LoVo (cell line): Measurements from ENCODE around the gene VPS33A.
"Not testable (repeated sequence)": the region's sequence is repeated elsewhere in the genome, so short reads cannot be mapped to it uniquely, and the experiment has no call there.

Experiments used
- DNase-seq: peaks from one replicate; pipeline ENCODE4 v3.0.0-alpha.2; 2016; ENCODE audit warnings: low spot score

Gene VPS33A

DNA sequence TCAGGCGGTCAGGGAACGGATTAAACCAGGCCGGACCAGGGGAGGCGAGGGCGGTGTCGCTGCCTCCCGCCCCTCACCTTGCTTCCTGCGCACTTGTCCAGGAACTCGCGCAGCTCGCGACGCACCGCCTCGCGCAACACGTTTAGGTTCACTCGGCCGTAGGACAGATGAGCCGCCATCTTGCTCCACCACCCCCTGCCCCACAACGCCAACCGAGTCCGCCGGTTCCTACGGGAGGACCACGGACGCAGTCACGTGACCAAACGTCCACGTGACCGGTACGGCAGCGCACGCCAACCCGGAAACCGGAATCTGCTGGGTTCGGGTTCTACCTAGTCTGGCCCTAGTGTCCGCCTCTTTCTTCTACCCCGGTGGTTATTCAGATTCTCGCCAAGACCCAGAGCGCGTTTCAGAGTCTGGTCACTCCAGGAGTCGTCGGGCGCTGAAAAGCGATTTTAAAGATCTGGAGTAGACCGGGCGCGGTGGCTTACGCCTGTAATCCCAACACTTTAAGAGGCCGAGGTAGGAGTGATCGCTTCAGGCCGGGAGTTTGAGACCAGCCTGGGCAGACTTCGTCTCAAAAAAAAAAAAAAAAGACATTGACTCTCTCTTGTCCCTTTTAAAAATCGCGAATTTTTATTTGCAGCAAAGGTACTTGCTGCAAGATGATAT, at the start of gene VPS33A:
Gene VPS33A (minus strand): TSS at position 265 of the 672 bp plus-strand sequence. CDS start 86 bp downstream, at position 179.
- peak; percentile 99 for DNase-seq

DNA sequence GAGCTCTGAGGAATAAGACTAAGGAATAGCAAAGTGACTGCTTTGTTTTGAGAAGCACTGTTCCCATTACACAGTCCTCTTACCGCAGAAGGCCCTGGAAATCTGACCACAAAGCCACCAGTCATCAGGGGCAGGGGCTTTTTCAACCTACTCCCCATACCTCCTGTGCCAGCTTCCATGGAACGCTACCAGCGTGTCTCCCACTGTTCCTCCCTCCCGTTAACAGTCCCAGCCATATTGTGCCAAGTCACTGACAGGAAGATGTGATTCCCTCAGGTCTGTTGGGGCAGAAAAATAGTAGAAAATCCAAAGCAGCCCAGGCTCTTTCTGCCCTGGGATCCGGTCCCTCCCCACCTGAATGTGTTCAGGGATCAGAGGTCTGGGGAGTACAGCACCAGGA, 46.6 kb upstream of the VPS33A start:
- DNase-seq = no peak

DNA sequence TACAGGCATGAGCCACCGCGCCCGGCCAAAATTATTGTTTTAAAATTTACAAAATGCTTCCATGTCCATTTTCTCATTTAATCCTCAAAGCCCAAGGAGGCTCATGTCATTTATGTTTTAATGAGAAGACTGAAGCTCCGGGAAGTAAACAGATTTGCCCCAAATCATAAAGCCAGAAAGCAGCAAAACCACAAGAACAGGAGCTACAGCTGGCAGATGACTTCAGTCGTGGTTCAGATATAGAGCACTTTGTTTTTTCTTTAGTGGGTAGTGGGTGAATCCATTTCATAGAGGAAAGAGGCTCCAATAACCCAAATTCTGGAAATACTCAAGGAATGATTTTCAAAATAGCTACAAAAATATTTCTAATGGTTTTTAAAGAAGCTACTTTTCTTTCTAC, 45.4 kb upstream of the VPS33A start:
- no peak for DNase-seq

DNA sequence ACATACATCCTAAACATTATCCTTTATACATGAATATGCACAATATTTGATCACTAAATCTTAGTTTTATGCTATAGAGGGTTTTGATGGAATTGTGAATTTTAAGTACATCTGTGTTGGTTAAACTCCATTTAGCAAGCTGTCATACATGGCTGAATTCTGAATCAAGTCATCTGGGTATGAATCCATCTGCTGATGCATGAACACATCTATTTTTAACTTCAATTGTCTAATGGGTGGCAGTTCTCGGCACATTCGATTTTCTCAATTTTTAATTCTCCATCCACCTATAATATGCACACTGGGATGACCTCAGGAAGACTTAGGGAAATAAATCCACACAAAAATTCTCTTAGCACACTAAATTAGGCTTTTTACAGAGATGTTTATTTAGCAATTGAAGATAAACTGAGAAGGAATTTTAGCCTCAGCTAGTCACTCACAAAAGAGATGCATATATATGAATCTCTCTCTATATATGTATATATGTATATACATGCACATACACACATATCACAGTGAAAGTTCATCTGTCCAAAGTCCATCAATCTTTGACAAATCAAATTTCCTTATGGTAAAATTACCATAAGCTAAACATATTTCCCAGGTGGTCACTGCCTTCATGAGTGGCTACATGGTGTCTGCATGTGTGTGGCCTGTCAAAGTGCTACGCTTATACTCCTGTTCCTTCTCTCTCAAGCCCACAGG, 44.5 kb upstream of the VPS33A start:
- DNase-seq = no peak

DNA sequence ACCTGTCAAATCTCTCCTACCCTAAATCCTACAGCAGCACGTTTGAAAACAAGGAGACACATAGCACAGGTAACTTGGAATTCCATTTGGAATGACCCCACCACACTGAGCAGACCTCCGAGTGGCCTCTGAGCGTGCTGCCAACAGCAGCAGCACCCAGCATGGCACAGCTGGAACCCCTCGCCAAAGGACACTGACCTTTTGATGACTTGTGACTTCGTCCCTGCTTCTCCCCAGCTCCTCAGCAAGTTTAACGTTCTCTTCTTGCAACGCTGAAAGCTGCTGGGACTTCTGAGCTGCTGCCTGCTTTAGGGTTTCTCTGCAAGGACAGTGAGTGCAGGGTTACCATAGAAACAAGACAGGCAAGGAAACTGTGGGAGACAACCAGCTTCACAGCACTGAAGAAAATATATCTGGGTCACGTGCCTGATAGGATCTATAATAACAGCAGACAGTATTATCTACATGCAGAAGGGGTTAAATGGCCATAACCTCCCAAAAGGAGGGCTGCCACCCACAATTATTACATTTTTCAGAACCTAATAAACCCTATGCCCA, 43.3 kb upstream of the VPS33A start:
- no peak for DNase-seq

DNA sequence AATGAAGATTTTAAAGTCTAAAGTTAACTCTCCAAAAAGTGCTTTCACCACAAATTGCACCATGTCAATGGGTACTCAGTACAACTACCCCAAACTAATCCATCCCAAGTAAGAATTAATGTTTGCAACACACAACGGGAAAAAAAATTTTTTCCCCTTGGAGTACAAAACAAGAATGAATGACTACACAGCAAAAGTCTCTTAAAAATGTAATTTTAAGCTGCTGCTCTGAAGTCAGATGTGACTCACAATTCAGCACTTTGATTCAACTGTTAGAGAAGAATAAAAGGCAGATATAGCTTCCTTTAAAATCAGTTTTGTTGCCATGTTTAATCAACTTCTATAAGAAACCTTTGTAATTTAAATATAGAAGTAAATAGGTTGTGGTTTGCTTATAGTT, 42.5 kb upstream of the VPS33A start:
- DNase-seq = no peak

DNA sequence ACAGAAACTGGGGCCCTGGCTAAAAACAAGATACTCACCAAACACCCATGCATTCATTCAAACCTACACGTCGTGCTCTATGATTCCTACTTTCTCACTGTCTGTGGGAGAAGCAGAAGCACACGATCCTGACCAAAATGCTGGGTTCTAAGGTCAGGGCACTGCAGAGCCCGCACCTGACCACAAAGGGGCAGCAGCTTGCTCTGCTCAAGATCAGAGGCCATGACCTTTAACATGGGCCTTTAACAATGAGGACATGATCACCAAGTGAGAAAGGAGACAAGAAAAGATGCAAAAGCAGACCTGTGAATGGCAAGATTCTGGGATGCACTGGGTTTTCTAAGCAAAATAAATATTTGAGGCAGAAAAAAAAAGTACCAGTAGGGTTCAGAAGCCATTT, 40.1 kb upstream of the VPS33A start:
- DNase-seq = no peak

DNA sequence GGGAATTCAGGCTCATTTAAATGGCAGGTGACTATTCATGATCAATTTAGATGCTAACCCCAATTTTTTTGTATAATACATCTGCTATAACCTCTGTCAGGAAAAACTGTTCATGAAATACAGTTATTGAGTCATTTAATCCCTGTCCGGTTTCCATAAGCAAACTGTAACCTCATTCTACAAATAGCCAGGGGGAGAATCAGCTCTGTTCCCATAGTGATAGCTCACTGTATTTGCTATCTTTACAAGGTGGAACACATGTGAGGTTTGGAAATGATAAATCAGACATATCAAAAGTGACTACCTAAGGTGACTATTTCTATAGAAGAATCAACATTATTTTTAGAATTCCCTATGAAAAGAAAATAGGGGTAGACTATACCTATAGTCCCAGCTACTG, 38.6 kb upstream of the VPS33A start:
- no peak for DNase-seq

DNA sequence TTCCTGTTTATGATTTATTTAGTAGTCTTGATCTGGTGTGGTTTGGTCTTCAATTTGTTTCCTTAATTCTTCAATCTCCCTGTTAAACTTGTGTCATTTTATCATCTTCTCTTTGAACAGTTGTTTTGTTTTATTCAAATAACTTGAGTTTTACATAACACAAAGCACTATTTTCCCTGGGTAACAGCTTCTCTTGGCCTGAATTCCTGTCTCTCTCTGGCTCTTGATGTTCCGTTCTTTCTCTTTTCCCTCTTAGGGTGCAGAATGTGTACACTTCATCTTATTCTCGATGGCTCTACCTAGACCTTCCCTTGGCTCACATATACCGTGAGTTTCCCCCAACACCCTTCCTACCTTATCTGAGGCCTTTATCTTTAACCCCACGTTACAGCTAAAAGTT, 36.8 kb upstream of the VPS33A start:
- DNase-seq = no peak

DNA sequence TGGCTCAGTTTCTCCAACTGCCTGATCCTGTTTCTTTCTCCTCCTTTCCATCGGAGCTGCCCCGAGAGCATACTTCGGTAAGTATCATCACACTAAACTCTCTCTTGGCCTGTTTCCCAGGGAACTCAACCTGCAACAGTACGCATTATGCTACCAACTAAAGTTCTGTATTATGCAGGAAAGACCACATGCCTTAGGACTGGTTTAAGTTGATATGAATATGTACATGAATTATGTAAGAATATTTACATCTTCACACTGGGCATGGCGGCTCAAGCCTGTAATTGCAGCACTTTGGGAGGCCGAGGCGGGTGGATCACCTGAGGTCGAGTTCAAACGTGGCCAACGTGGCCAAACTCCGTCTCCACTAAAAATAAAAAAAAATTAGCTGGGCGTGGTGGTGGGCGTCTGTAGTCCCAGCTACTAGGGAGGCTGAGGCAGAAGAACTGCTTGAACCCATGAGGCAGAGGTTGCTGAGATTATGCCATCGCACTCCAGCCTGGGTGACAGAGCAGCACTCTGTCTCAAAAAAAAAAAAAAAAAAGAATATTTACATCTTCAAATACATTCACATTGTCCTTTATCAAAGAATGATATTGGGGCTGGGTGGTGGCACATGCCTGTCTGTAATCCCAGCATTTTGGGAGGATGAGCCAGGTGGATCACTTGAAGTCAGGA, 31.9 kb upstream of the VPS33A start:
- DNase-seq = no peak

DNA sequence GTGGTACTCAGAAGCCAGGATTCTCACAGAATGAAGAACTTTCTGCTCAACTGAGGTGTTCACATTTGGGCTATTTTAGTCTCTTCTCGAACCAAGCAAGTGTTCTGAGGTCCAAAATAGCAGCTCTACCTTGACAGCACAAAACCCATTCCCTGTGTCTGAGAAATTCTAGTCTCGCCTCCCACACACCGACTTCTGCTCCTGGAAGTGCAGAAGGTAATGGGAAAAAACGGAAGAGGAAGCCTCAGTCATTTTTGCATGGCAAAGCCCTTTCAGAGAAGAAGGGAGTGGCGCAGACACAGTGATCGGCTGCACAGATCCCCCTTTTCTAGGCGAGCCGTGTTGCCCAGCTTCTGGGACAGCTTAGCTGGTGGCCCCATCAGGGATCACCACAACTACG, 31.2 kb upstream of the VPS33A start:
- DNase-seq = no peak

DNA sequence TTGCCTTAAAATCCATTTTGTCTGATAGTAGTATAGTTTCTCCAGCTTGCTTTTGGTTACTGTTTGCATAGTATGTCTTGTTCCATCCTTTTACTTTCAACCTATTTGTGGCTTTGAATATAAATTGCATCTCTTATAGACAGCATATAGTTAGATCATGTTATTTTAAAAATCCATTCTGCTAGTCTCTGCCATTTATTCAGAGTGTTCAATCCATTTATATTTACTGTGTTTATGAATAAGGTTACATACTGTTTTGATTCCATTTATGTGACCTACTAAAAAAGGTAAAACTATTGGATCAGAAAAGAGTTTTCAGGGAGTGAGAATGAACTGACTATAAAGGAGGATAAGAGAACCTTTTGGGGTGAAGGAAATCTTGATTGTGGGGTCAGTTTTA, 29.6 kb upstream of the VPS33A start:
- no peak for DNase-seq

DNA sequence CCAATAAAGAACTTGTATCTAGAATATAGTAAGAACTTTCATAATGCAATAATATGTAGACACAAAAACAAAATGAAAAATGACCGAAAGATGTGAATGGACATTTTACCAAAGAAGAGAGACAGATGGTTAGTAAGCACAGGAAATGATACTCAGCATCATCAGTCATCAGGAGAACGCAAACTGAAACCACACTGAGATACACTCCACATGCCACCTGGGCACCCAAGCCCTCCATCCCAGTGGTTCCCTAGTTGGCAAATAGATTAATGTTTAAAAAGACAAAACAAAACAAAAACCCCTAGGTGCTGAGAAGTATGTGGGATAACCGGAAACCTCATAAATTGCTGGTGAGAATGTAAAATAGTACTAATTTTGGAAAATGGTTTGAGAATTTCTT, 26.8 kb upstream of the VPS33A start:
- DNase-seq = no peak

DNA sequence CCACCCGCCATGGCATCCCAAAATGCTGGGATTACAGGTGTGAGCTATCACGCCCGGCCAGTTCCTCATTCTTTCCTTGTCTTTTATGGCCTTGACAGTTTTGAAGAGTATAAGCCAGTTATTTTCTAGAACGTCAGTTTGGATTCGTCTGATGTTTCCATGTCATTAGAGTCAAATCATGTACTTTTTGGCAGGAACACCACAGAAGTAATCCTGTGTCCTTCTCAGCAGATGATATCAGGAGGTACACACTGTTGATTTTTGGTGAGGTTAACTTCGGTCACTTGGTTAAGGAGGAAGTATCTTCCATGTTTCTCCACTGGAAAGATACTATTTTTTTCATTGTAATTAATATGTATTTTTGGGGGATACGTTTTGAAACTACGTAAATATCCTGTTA, 25.1 kb upstream of the VPS33A start:
- DNase-seq = no peak

DNA sequence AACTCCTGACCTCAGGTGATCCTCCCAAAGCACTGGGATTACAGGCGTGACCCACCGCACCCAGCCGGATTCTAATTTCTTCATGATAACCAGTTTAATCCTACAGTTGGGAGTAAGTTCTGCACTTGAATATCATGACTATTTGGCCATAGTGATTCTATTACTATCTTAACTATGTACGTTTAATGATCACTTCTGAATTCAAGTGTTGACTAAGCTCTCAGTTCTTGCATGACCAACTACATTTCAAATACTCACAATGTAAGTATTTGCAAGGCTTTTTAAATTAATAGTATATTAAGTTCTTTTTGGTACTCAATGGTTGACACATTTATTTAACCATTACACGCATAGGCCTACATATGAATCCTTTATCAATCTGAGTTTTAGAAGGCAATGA, 17.4 kb upstream of the VPS33A start:
- DNase-seq = no peak

DNA sequence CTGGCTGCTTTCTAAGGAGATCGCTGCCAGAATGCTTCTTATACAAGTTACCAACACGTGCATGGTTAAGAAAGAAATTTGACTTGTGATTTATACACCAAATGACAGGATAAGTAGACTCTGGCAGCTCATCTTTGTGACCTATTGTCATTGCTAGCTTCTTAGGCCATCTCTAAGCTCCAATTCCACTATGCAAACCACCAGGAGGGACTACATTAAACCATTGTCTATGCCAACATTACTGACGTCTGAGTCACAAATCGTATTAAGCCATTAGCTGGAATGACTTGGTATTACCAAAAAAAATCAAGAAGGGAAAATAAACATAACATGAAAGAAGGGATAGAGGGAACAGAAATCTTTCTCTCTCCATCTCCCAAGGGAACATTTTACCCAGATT, 15.8 kb upstream of the VPS33A start:
- no peak for DNase-seq

DNA sequence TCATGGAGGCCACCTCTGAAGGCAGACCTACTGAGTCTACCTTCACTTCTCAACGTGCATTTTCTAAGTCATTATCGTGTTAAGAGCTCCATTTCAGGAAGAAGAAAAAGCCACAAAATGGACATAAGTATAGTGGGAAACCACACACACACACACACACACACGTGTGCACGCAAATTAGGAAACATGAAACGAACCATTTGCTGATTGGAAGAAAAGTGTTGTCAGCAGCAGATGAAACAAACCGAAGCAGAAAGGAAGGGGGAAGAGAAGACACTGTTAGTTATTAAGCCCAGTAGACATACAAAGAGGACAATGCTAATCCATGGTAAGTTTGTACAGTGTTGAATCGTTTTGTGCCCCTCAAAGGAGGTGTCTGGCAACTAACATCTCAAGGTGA, 9.9 kb upstream of the VPS33A start:
- no peak for DNase-seq

DNA sequence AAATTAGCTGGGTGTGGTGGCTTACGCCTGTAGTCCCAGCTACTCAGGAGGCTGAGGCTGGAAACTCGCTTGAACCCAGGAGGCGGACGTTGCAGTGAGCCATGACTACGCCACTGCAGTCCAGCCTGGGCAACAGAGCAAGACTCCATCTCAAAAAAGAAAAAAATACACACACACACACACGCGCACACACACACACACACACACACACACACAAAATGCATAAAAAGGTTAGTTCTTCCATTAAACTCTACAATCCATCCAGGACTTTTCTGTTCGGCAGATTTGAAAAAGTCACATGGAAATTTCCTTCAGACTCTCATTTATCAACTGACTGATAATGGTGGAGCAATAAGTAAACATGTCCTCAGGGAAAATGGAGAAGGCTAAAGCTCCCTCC, 9.2 kb upstream of the VPS33A start:
- no peak for DNase-seq

DNA sequence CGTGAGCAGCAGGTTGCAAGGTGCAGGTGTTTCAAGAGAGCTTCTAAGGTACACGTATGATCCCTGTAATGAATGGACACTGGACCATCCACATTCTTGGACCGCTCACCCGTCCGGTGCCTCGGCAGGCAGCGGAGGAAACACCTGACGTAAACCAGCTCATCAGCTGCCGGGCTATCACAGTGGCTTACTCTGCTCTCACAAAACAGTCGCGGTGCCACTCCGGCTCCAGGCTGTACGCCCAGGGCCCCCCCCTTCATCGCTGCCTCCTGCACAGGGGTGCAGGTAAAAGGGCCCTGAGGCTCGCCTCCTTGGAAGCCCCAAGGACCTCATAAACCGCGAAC, 436 bp downstream of the VPS33A start:
- no peak for DNase-seq

DNA sequence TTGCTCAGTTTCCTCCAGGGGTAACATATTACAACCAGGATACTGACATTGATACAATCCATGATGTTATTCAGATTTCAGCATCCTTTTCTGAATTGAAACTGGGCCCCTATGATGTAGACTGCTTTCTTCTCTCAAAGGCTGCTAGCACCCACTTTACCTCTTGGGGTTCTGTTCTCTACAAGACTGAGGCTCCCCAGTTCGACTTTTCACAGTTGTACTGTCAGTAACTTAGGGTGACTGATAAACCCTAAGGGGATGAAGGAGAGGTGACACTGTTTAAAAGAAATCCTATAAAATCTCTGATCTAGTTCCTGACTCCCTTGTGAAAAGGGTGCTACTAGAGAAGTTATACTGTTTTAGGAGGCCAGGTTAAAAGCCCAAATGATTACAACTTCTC, 818 bp downstream of the VPS33A start:
- no peak for DNase-seq

DNA sequence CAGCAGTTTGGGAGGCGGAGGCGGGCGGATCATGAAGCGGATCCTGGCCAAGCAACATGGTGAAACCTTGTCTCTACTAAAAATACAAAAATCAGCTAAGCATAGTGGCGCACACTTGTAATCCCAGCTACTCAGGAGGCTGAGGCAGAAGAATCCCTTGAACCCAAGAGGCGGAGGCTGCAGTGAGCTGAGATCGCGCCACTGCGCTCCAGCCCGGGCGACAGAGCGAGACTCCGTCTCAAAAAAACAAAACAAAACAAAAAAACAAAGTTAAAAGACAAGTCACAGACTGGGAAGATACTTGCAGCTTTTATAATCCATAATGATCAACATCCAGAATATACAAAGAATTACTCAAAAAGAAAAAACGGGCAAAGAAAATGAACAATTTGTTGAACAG, 5.6 kb downstream of the VPS33A start:
- not testable (repeated sequence) for DNase-seq

DNA sequence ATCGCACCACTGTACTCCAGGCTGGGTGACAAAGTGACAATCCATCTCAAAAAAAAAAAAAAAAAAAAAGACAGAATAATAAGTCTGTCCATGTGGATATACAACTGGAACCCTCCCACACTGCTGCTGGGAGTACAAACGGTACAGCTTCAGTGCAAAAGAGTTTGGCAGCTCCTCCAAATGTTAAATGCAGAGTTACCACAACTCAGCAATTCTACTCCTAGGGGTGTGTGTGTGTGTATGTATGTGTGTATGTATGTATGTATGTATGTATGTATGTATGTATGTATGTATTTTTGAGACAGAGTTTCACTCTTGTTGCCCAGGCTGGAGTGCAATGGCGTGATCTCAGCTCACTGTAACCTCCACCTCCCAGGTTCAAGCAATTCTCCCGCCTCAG, 7.4 kb downstream of the VPS33A start:
- DNase-seq = not testable (repeated sequence)

DNA sequence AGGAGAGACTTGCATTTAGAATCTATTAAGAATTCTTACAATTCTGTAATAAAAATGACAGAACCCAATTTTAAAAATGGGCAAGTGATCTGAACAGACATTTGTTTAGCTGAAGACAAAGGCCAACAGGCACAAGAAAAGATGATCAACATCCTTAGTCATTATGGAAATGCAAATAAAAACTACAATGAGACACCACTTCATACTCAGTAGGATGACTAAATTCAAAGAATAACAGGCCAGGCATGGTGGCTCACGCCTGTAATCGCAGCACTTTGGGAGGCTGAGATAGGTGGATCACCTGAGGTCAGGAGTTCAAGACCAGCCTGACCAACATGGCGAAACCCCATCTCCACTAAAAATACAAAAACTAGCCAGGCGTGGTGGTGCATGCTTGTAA, 7.8 kb downstream of the VPS33A start:
- not testable (repeated sequence) for DNase-seq
